Measurements from ENCODE around the gene MGAM2.

MGAM2 gene

DNA sequence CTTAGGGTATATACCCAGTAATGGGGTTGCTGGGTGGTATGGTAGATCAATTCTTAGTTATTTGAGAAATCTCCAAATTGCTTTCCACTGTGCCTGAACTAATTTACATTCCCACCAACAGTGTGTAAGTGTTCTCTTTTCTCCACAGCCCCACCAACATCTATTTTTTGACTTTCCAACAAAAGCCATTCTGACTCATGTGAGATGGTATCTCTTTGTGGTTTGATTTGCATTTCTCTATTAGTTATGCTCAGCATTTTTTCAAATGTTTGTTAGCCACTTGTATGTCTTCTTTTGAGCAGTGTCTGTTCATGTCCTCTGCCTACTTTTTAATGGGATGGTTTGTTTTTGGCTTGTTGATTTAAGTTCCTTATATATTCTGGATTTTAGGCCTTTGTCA is 66.4 kb downstream of the MGAM2 start:
- DNase-seq, result no peak

GRCh38 chr7:142180426-142180825 is 68.9 kb downstream of the MGAM2 start:
- no peak for DNase-seq

DNA sequence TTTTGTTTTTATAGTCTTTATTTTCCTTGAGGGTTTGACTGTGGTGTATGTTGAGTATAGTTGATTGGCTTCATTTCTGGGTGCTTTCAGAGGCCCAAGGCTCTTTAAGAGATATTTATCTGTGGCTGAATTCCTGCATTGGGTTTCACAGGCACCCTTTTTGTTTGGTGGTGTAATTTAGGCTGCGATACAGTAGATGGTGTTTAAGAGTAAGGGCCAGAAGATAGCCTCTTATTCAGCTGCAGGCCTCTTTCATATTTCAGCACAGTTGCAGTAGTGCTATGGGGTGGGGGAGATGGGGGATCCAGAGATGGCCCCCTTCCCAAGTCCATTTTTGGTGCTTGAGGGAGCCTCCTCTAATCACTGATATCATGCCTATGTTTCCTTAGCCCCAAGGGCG is 69.7 kb downstream of the MGAM2 start:
- DNase-seq, result no peak

- DNase-seq, result no peak
Measured at GRCh38 chr7:142181966-142182365, 70.4 kb downstream of the MGAM2 start.

GRCh38 chr7:142185069-142185468 is 73.6 kb downstream of the MGAM2 start:
- DNase-seq, result no peak

DNA sequence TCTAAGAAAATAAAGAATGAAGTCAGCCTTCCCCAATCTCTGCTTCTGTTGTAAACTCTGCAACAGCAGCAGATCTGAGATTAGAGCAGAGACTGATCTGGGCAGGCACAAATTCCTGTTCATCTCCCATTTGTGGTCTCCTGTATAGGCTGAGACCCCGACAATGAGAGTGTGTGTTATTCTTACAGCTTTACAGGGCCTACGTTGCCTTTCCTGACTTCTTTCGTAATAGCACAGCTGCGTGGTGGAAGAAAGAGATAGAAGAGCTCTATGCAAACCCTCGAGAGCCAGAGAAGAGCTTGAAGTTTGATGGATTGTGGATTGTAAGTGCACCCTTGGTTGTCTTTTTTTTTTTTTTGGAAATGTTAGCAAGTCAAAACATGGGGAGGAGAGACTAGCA is 74.3 kb downstream of the MGAM2 start:
- no peak for DNase-seq

- peak; percentile 51 to 59 for DNase-seq
Measured at GRCh38 chr7:142188154-142188553, 76.6 kb downstream of the MGAM2 start.

GRCh38 chr7:142188846-142189245 is 77.3 kb downstream of the MGAM2 start:
- DNase-seq, result peak in 1 of 2 donors; percentile 69

GRCh38 chr7:142194201-142194600 is 82.7 kb downstream of the MGAM2 start:
- DNase-seq, result no peak

DNA sequence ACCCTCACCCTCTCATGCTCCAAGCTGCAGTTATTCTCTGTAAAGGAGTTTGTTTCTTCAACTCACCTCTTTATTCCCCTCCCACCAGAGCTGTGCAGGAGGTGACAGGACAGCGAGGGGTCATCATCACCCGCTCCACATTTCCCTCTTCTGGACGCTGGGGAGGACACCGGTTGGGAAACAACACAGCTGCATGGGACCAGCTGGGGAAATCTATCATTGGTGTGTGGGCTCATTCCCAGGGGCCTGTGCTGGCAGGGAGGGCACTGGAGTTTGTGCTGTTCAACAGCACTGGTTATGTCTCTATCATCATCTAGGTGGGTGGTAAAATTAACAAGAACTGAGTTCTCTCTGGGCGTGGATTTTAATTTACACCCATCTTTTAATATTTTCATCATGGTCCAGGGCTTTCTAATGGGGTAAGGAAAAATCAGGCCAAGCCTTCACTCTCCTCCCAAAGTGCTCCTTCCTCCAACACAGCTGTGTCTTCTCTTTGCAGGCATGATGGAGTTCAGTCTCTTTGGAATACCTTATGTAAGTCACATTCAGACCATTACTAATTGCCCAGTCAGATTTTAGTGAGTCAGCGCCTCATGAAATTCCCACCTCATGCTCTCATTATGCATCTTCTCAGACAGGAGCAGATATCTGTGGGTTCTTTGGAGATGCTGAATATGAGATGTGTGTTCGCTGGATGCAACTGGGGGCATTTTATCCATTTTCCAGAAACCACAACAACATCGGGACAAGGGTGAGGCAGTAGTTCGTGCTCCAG is 84.7 kb downstream of the MGAM2 start:
- no peak for DNase-seq

DNA sequence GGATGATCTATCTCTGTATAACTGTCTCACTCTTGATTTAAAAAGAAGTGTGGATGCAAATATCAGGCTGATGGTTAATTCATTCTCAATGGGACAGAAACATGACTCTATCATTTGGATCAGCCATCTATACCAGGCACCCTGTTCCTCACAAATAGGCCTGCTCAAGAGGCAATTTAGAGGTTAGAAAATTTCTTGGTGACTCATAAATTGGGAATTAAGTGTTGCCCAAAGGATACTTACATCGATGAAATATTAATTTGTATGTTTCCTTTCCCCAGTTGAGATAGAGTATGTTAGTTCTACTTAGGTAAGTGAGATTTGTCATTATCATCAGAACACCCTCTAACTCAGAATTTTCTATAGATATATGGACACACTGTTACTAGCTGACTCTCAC is 88.7 kb downstream of the MGAM2 start:
- no peak for DNase-seq

DNA sequence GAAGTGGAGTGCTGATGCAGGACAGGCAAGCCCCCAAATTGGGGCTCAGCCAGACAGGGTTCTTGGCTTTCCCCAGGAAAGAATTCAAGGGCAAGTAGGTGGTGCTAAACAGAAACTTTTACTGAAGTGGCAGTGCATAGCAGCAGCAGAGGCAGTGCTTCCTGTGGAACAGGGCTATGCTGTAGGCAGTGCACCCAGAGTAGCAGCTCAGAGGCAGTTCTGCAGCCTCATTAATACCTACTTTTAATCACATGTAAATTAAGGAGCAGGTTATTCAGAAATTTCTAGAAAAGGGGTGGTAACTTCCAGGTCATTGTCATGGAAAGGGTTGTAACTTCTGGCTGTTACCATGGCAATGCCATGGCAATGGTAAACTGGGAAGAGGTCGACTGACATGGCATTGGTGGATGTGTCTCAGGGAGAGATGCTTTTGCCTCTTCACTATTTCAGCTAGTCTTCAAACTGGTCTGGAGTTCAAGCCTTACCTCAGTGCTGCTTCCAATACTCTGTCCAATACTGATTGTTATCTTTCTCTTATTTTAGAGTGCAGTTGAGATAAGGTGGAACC is 117.1 kb downstream of the MGAM2 start:
- DNase-seq, result no peak

DNA sequence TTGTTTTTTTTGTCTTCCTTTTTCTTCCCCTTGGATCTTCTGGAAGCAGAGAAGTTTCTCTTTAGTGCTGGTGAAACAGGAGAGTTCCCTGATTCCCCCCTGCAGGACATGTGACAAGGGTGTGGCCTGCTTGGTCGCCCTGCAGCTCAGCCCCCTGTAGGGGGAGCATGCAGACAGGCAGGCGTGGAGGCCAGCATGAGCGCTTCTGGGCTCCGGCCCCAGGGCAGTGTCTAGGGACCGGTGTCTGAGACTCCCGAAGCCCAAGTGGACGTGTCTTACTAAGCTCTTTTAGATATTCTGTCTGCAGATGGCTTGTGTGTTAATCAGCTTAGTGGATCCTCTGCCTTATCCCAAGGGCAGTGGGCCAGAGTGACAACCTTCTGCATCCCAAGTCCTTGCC is 120.2 kb downstream of the MGAM2 start:
- DNase-seq, result peak in 1 of 2 donors; percentile 4

DNA sequence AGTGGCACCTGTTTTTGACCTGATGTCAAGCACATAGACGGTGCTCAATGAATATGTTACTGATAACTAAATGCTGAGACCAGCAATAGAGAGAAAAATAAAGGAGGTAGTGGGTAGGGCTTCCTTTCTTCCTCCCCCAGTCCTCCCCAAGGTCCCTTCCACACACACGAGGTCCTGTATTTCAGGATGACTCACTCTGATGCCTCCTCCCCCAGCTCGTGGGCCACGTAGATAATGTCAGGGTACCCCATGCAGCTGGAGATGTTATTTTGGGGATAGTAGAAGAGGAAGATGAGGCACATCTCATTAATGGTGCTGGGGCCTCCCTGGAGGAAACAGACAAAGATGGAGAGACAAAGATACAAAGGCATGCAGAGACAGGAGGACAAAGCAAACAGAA is 129.0 kb downstream of the MGAM2 start:
- DNase-seq, result no peak

GRCh38 chr7:142243823-142244222 is 132.3 kb downstream of the MGAM2 start:
- DNase-seq, result no peak

- DNase-seq, result no peak
Measured at GRCh38 chr7:142248166-142249160, 136.9 kb downstream of the MGAM2 start.

- no peak for DNase-seq
Measured at GRCh38 chr7:142249918-142250317, 138.4 kb downstream of the MGAM2 start.

DNA sequence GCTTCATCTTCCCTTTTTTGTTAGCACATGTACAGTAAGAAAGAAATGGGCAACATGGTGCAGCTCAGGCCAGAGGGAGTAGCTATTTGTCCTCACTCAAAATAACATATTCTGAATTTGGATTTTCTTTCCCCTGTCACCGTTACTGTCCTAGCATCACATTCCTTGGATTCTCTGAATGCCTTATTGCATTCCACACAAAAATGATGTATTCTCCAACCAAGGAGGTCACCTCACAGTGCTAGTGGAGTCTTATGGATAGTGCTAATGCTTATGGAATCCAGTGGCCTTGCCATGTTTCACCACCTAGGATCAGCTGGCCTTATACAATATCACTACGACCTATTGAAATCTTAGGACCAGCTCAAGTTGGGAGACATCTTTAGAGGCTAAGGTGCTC is 139.2 kb downstream of the MGAM2 start:
- no peak for DNase-seq

DNA sequence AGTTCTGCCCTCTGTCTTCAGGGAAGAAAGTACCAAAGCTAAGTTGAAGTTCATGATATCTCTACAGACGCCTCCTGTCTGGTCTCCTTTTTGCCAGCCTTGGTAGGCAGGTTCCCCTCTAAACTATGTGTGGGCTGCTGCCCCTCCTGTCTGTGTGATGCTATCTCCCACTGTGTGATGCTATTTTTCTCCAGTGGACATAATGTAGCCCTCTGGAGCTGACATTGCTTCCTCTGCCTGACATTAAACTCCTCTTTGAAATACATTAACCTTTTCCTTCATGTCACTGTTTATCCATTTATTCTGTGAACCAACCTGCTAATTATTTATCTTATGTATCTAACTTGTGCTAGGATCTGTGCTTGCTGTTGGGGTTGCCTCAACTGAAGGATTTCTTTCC is 146.4 kb downstream of the MGAM2 start, which contains the start of gene PRSS58:
TSS of gene PRSS58 (minus strand) at position 101 of the 400 bp plus-strand sequence. CDS start 351 bp downstream, outside the sequence.
- DNase-seq, result no peak

- DNase-seq, result no peak
Measured at GRCh38 chr7:142263598-142264380, 152.3 kb downstream of the MGAM2 start.
